ENCODE results near the gene HOOK2. TPM values are rescaled to one million over a fixed set of nuclear protein-coding genes. Genes with fewer than 3 reads are reported as not detected.
A peak's percentile ranks its signal among the peaks of the same experiment; 100 is the strongest.

Gene HOOK2
- polyA plus RNA-seq, 1 of the 3 experiments (the other 2 are of a cell fraction): 33.0 TPM

- H3K4me1 ChIP-seq (ENCODE audit: control insufficient read depth in 1 of 2, insufficient read depth in 2 of 2, low read depth in 1 of 2, low read length in 1 of 2): peaks cover 32 to 45% of the 10 kb centered on the region in 2 experiments
- peak within 1 kb of the TSS; percentile 88 for H3K4me2 ChIP-seq
- H2AFZ ChIP-seq (ENCODE audit: low read depth): peak within 1 kb of the TSS; percentile 63; the same call in 1 of the 2 replicates
- DNase-seq: peak; percentile 91
- CTCF ChIA-PET: interaction anchor here (0.7 to 17.1 kb wide), 9 partner anchors 10 to 174 kb away, joined by 3 to 447 read pairs (median 5); partner anchors contain the start of genes HOOK2, PRDX2, RNASEH2A and THSD8
- peaks cover 17% of the 10 kb centered on the region for H4K20me1 ChIP-seq (ENCODE audit: insufficient read depth)
- POLR2A ChIA-PET: interaction anchor here (0.6 to 4.4 kb wide), 22 partner anchors 8 to 1420 kb away, joined by 3 to 88 read pairs (median 4); partner anchors contain the start of genes GCDH, GET3, PRDX2 and RNASEH2A
- peaks cover 0 to 6% of the 10 kb centered on the region in 2 experiments for H3K36me3 ChIP-seq (replicated peaks in 1 of 2; ENCODE audit: control insufficient read depth in 1 of 2, insufficient read depth in 2 of 2, low read length in 1 of 2)
- no peaks in the 10 kb centered on the region for H3K27me3 ChIP-seq (ENCODE audit: insufficient read depth)
- no peaks in the 10 kb centered on the region for H3K9me3 ChIP-seq
- peaks cover 46% of the 10 kb centered on the region for H3F3A ChIP-seq (replicated peaks; ENCODE audit: insufficient read depth)
- H3K79me2 ChIP-seq (ENCODE audit: insufficient read depth): peaks cover 20% of the 10 kb centered on the region
- no peaks in the 10 kb centered on the region for H3K9me2 ChIP-seq
- WGBS (ENCODE audit: low lambda C conversion rate): 0% methylated on average over 16 of the region's 73 CpGs
- peak within 1 kb of the TSS; percentile 96 to 97 for H3K27ac ChIP-seq (ENCODE audit: low read depth in 2 of 2, low read length in 1 of 2)
- peak within 1 kb of the TSS; percentile 95 for H3K9ac ChIP-seq
- H3K4me3 ChIP-seq (ENCODE audit: low read depth in 2 of 2, low read length in 1 of 2): peak within 1 kb of the TSS; percentile 80 to 88
- no peak for TF ChIP-seq GATA2 (CRISPR knock-in tag; IDR thresholded peaks at IDR 0.05)
- TF ChIP-seq ZBTB33 (IDR thresholded peaks at IDR 0.05; ENCODE audit: borderline replicate concordance, low read depth): no peak
- no peak for TF ChIP-seq MEF2A (IDR thresholded peaks at IDR 0.05; ENCODE audit: borderline replicate concordance, low read depth)
- TF ChIP-seq CHD2 (IDR thresholded peaks at IDR 0.05; ENCODE audit: low read length, partially characterized antibody): peak; percentile 77
- TF ChIP-seq RXRA (IDR thresholded peaks at IDR 0.05; ENCODE audit: borderline replicate concordance, low read depth): no peak; the same call in 1 of the 2 replicates
- TF ChIP-seq RCOR1 (IDR thresholded peaks at IDR 0.05; ENCODE audit: low read length): peak; percentile 62
- TF ChIP-seq TAF1 (IDR thresholded peaks at IDR 0.05; ENCODE audit: borderline replicate concordance, low read depth, low read length): peak; percentile 99
- TF ChIP-seq TCF12 (IDR thresholded peaks at IDR 0.05): peak; percentile 50; the same call in 1 of the 2 replicates
- 0 out of 2 replicates have a peak, but pooled peaks have one; percentile 50 for TF ChIP-seq NFIC (IDR thresholded peaks at IDR 0.05; ENCODE audit: borderline replicate concordance)
- TF ChIP-seq FOXM1 (IDR thresholded peaks at IDR 0.05; ENCODE audit: low read depth): no peak; the same call in 1 of the 2 replicates
- TF ChIP-seq FOXJ3 (CRISPR knock-in tag; IDR thresholded peaks at IDR 0.05): peak; percentile 85
- no peak for TF ChIP-seq EZH2phosphoT487 (IDR thresholded peaks at IDR 0.05; ENCODE audit: borderline replicate concordance, low read depth)
- no peak; the same call in 1 of the 2 replicates for TF ChIP-seq CTCF (IDR thresholded peaks at IDR 0.05)
- TF ChIP-seq MAX (IDR thresholded peaks at IDR 0.05; ENCODE audit: low read depth): peak; percentile 99
- TF ChIP-seq POLR2AphosphoS5 (IDR thresholded peaks at IDR 0.05; ENCODE audit: low read depth, low read length): peak; percentile 100
- TF ChIP-seq TEAD4 (IDR thresholded peaks at IDR 0.05; ENCODE audit: borderline replicate concordance, insufficient read depth): no peak
- TF ChIP-seq GABPA (IDR thresholded peaks at IDR 0.05; ENCODE audit: low read depth): peak; percentile 57
- TF ChIP-seq MXI1 (IDR thresholded peaks at IDR 0.05; ENCODE audit: low read depth, low read length): peak; percentile 97
- no peak; the same call in 1 of the 2 replicates for TF ChIP-seq YY1 (IDR thresholded peaks at IDR 0.05; ENCODE audit: low read depth)
- peak; percentile 98 for TF ChIP-seq SIN3A (IDR thresholded peaks at IDR 0.05; ENCODE audit: borderline replicate concordance, low read depth, low read length)
- TF ChIP-seq RFX5 (IDR thresholded peaks at IDR 0.05; ENCODE audit: low read length): peak; percentile 52; the same call in 1 of the 2 replicates
- TF ChIP-seq ELF1 (IDR thresholded peaks at IDR 0.05): peak; percentile 93
- TF ChIP-seq JUND (IDR thresholded peaks at IDR 0.05): no peak; the same call in 1 of the 2 replicates
- TF ChIP-seq IRF3 (IDR thresholded peaks at IDR 0.05; ENCODE audit: low read depth, low read length): no peak
Observed at GRCh38 chr19:12791345-12792050, 16.1 kb upstream of the HOOK2 start, which contains the start of gene JUNB. Gene JUNB, plus strand, starts transcription at chr19:12791486. Its CDS starts 286 bp downstream, at chr19:12791772.

Data from SK-N-SH (cell line).